PFSK-1 (cell line): ENCODE measurements around the gene OPCML.

Experiments
- FOXP2 ChIP-seq: optimal IDR thresholded peaks from 2 replicates; pipeline ENCODE3; 2011; ENCODE audit warnings: borderline replicate concordance, control low read depth, inconsistent platforms; ENCODE audit not compliant: insufficient read depth; ENCODE audit errors: extremely low read length, extremely low read depth
- POLR2AphosphoS5 ChIP-seq: IDR thresholded peaks from 2 replicates; pipeline ENCODE4 v1.6.1; 2012; ENCODE audit warnings: low read depth, mild to moderate bottlenecking, control low read depth, low read length, moderate library complexity
- REST ChIP-seq, 2 experiments: IDR thresholded peaks; 2 replicates each; pipeline versions ENCODE4 v1.6.1 to v1.8.0; 2011 to 2012; ENCODE audit warnings: low read depth in 2 of 2, low read length in 2 of 2, control low read depth in 1 of 2, inconsistent platforms in 1 of 2, mild to moderate bottlenecking in 1 of 2, moderate library complexity in 1 of 2; ENCODE audit not compliant: insufficient read depth in 1 of 2
- SIN3A ChIP-seq: IDR thresholded peaks from 2 replicates; pipeline ENCODE4 v1.6.1; 2012; ENCODE audit warnings: mild to moderate bottlenecking, low read length, moderate library complexity, borderline replicate concordance; ENCODE audit not compliant: insufficient read depth
- TAF1 ChIP-seq: IDR thresholded peaks from 2 replicates; pipeline ENCODE4 v1.6.1; 2012; ENCODE audit warnings: low read length, control low read depth, borderline replicate concordance; ENCODE audit not compliant: insufficient read depth

OPCML gene

DNA sequence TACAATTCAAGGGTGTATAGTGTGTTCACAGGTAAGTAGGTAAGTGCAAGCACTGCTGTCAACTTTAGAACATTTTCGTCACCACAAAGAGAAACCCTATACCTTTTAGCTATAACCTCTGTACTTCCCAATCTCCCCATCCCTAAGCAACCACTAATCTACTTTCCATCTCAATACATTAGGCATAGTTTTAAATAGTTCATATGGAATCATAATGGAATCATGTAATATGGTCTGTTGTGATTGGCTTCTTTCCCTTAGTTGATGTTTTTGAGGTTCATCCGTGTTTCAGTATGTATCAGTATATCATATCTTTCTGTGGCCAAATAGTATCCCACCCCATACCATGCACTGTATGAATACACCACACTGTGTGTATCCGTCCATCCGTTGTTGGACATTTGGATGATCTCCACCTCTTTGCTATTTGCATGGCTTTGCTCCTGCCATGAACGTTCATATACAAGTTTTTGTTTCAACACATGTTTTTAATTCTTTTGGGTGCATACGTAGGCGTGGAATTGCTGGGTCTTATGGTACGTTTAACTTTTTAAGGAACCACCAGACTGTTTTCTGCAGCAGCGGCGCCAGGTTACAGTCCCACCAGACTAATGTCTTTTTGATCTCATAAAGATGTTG, 27.7 kb upstream of the OPCML start:
- no peak for TF ChIP-seq FOXP2
- no peak for TF ChIP-seq SIN3A
- TF ChIP-seq POLR2AphosphoS5 = no peak

DNA sequence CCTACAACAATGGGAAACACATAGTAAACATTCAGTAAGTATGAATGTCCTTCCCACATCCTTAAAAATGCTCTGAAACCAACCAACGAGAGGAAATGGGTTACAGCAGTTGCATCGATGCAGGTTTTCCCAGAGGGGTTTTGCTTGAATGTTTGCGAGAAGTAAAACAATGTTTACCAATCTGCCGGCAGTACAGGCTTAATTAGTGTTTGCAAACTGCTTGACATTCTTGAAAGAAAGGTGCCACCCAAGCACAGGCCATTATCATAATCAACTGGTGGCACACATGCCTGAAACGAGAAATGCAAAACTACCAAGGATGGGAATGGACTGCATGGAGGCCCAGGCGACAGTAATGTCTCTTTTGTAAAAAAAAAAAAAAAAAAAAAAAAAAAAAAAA, 27.1 kb upstream of the OPCML start:
- TF ChIP-seq REST (IDR thresholded peaks at IDR 0.05; ENCODE audit: insufficient read depth in 1 of 2, low read depth in 2 of 2, low read length in 2 of 2) (no peak), SIN3A (no peak), POLR2AphosphoS5 (no peak), FOXP2 (no peak), TAF1 (no peak)

DNA sequence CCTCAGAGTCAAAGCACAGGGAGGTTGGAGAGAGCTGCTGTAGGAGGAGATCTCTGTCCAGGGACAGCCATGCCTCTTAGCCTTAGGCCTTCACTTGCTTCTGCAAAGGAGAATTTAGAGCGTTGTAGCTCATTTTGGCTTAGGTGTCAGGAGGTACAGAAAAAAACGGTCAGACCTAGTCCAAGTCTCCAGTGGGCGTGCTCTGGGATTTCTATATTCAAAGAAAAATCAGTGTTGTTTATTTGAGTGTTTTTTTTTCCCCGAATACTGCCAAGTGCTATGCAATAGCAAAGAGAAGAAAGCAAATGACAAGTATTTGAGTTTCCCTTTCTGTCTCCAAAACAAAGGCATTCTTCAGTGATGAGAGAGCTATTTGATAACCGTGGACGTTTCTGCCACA, 22.7 kb upstream of the OPCML start:
- TF ChIP-seq REST (IDR thresholded peaks at IDR 0.05; ENCODE audit: insufficient read depth in 1 of 2, low read depth in 2 of 2, low read length in 2 of 2) = no peak
- TF ChIP-seq TAF1 = no peak
- TF ChIP-seq POLR2AphosphoS5 = no peak
- TF ChIP-seq FOXP2 = no peak
- TF ChIP-seq SIN3A = no peak

DNA sequence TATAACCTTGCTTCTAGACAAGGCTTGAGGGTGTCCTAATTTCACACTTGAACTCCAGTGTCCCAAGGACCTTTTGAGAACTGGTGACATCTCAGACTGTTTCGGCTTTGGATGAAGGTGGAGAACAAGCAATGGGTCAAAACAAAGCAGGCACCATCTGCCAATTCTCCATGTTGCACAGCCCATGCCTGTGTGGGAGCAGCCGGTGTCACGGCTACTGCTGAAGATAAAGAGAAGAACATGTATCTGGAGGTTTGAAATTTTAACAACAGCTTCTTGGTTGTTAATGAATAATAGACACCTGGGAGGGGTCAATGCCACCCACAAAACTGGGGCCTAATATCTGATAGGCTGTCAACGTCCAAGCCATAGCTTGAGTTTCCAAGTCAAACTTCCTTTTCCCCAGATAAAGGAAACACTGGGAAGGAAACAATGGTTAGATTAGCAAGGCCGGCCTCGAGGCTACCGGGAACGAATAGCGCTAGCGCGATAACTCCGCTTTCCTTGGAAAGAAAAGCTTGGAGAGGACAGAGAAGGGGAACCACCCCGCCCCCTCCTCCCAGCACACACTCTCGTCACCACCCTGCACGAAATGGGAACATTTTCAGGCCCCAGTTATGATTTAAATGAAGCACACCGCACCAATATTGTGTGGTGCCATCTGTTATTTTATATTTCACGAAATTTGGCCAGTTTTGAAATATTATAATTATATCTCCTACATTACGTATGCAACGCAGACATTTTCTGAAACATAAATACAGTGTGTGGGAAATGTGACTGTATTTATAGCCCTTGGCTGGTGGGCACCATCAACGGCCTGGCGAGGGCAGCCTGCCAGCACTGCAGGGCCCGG, 21.8 kb upstream of the OPCML start:
- no peak for TF ChIP-seq SIN3A
- no peak for TF ChIP-seq FOXP2
- TF ChIP-seq POLR2AphosphoS5 = no peak
- no peak for TF ChIP-seq TAF1
- no peak for TF ChIP-seq REST (IDR thresholded peaks at IDR 0.05; ENCODE audit: insufficient read depth in 1 of 2, low read depth in 2 of 2, low read length in 2 of 2)

DNA sequence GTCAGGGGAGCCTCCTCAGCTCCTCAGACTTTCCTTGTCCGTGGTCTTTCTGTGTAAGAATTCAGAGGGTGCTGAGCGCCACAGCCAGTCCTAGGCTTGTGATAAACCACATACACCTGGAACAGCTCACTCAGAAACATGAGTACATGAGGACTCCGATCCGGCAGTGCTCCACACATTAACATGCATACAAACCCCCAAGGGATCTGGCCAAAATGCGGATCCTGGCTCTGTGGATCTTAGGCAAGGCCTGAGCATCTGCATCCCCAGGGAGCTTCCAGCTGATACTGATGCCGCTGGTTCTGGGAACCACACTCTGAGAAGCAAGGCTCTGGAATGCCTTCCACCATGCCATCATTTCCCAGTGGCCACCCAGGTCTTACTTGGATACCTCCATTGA, 20.6 kb upstream of the OPCML start:
- TF ChIP-seq REST (IDR thresholded peaks at IDR 0.05; ENCODE audit: insufficient read depth in 1 of 2, low read depth in 2 of 2, low read length in 2 of 2) = no peak
- TF ChIP-seq SIN3A = no peak
- no peak for TF ChIP-seq POLR2AphosphoS5
- TF ChIP-seq FOXP2 = no peak
- TF ChIP-seq TAF1 = no peak
